Activated CD8-positive, alpha-beta T cell treated with anti-CD3 and anti-CD28 coated beads for 36 hours (primary cell): Measurements from ENCODE around the gene COLEC11. TPM values are rescaled to one million over a fixed set of nuclear protein-coding genes. Genes with fewer than 3 reads are reported as not detected.
"Not testable (repeated sequence)": the region's sequence is repeated elsewhere in the genome, so short reads cannot be mapped to it uniquely, and the experiment has no call there.

ENCODE experiments used
- ATAC-seq: fragments of 200-7000 bp; cut with Tn5 transposase; one replicate; pipeline ENCODE4 v1.10.0; 2021; ENCODE audit warnings: mild to moderate bottlenecking, moderate library complexity
- CTCF ChIA-PET: fragments of 350-600 bp; sonication (Branson Sonifier 250); formaldehyde crosslinking; loops from one replicate; lab custom pipeline; 2021; ENCODE audit warnings: antibody characterized with exemption; lab: Charles Lee
- POLR2A ChIA-PET: fragments of 350-600 bp; sonication (Branson Sonifier 250); formaldehyde crosslinking; loops from one replicate; lab custom pipeline; 2021; ENCODE audit warnings: antibody characterized with exemption; lab: Charles Lee
- DNase-seq: peaks from one replicate; pipeline ENCODE4 v3.0.0-alpha.2; 2020
- H3K27ac Mint-ChIP-seq: one replicate; pipeline ENCODE4 v1.8.0; 2021; ENCODE audit warnings: mild to moderate bottlenecking, mixed read lengths
- H3K27me3 Mint-ChIP-seq: one replicate; pipeline ENCODE4 v1.8.0; 2021; ENCODE audit warnings: mixed read lengths
- H3K36me3 Mint-ChIP-seq: one replicate; pipeline ENCODE4 v1.8.0; 2021; ENCODE audit warnings: low read depth, mixed read lengths
- H3K4me1 Mint-ChIP-seq: one replicate; pipeline ENCODE4 v1.8.0; 2021; ENCODE audit warnings: low read depth, mixed read lengths
- H3K4me3 Mint-ChIP-seq: one replicate; pipeline ENCODE4 v1.8.0; 2021; ENCODE audit warnings: mild to moderate bottlenecking, moderate library complexity, mixed read lengths
- H3K9me3 Mint-ChIP-seq: one replicate; pipeline ENCODE4 v1.8.0; 2021; ENCODE audit warnings: mixed read lengths
- CTCF ChIP-seq: fragments of 200-600 bp; IDR thresholded peaks from one replicate; pipeline ENCODE4 v1.8.0; 2022; ENCODE audit warnings: antibody characterized with exemption, mild to moderate bottlenecking
- intact Hi-C: fragments of 100-400 bp; cut with micrococcal nuclease; formaldehyde crosslinking; loops from one replicate; pipeline ENCODE4 v1.10.0; 2022
- total RNA-seq, 2 experiments: library from RNA; stranded (reverse); gene quantifications; one replicate each; pipeline ENCODE4 v1.2.3, GENCODE V29; 2021

COLEC11 gene
- total RNA-seq, 2 experiments from 2014 or later = 0.49 TPM; not detected in 1

- H3K4me3 Mint-ChIP-seq = no peak overlapping the region
- POLR2A ChIA-PET = interaction anchor here (0.7 kb wide), 1 partner anchor 49 kb away, joined by 3 read pairs; no protein-coding TSS in a partner anchor
- H3K27ac Mint-ChIP-seq = no peak overlapping the region
- H3K36me3 Mint-ChIP-seq = no peaks in the 10 kb centered on the region
- ATAC-seq (no peak), DNase-seq (no peak)
- H3K4me1 Mint-ChIP-seq = peaks cover 12% of the 10 kb centered on the region
- no peaks in the 10 kb centered on the region for H3K9me3 Mint-ChIP-seq
- no peaks in the 10 kb centered on the region for H3K27me3 Mint-ChIP-seq
- CTCF ChIA-PET = no interaction called here
- intact Hi-C loops = loop anchor here (10.0 kb wide), 1 partner anchor 231 kb away; no protein-coding TSS in a partner anchor
- TF ChIP-seq CTCF = no peak
Observed at GRCh38 chr2:3655871-3656761, 61.2 kb downstream of the COLEC11 start.

DNA sequence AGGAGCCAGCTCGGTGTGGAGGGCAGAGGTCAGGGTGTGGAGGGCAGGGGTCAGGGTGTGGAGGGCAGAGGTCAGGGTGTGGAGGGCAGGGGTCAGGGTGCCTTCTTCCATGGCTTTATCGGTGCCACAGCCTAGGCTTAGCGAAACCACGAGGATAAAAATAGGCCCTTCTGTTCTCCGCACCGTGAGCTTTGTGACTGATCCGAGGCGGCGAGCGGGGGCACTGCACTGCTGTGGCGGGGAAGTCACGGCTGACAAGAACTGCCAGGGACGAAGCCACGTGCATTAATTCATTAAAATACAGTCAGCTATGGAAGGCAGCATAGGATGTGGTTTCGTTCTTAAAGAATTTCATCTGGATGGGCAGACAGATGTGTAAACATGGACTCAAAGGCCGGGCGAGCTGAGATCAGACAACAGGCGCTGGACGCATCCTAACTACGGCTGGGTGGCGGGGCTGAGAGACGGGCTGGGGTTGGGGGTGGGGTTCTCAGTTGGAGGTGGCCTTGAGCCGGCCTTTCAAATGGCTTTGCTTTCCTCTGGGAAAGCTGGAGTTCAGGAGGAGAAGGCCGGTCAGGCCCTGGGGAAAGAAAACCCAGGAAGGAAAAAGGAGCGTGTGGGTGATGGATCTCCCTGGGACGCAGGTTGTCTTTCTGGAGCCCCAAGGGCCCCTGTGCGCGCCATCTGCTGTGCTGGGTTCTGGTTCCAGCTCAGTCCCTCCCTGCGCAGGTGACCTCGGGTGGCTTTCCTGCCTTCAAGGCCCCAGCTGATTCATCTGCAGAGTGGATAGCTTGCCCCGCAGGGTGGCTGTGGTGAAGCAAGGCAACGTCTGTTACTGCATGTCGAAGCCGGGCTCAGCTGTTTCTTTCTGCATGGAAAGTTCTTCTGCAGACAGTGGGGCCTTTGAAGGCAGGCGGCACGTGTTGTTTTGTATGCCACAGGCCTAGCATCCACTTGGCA, 62.1 kb downstream of the COLEC11 start:
- ChIA-PET POLR2A (no interaction called here), CTCF (no interaction called here)
- Mint-ChIP-seq H3K9me3 (no peaks in the 10 kb centered on the region), H3K4me1 (peaks cover 7% of the 10 kb centered on the region), H3K4me3 (no peak overlapping the region), H3K27ac (no peak overlapping the region), H3K27me3 (no peaks in the 10 kb centered on the region), H3K36me3 (no peaks in the 10 kb centered on the region)
- DNase-seq = no peak
- intact Hi-C loops = loop anchor here (10.0 kb wide), 1 partner anchor 232 kb away; no protein-coding TSS in a partner anchor
- ATAC-seq = no peak
- TF ChIP-seq CTCF = no peak

GRCh38 chr2:3657881-3658280, 63.0 kb downstream of the COLEC11 start, which contains the start of gene ALLC:
Gene ALLC (plus strand): TSS chr2:3658200. CDS start chr2:3671158, 12,958 bp downstream.
- no peaks in the 10 kb centered on the region for H3K9me3 Mint-ChIP-seq
- DNase-seq (no peak), ATAC-seq (no peak)
- POLR2A ChIA-PET = no interaction called here
- H3K4me1 Mint-ChIP-seq = peaks cover 4% of the 10 kb centered on the region
- intact Hi-C loops = loop anchor here (10.0 kb wide), 1 partner anchor 233 kb away; no protein-coding TSS in a partner anchor
- CTCF ChIA-PET = no interaction called here
- TF ChIP-seq CTCF = no peak
- no peak within 1 kb of the TSS for H3K4me3 Mint-ChIP-seq
- no peak within 1 kb of the TSS for H3K27ac Mint-ChIP-seq
- no peaks in the 10 kb centered on the region for H3K27me3 Mint-ChIP-seq
- H3K36me3 Mint-ChIP-seq = no peaks in the 10 kb centered on the region

GRCh38 chr2:3659447-3660432, 64.8 kb downstream of the COLEC11 start:
- intact Hi-C loops = loop anchor here (10.0 kb wide), 1 partner anchor 235 kb away; no protein-coding TSS in a partner anchor
- H3K27ac Mint-ChIP-seq = no peak overlapping the region

GRCh38 chr2:3660640-3661039, 65.7 kb downstream of the COLEC11 start:
- DNase-seq, H3K27ac Mint-ChIP-seq, H3K4me1 Mint-ChIP-seq, H3K9me3 Mint-ChIP-seq, H3K36me3 Mint-ChIP-seq, ATAC-seq, H3K4me3 Mint-ChIP-seq, intact Hi-C loops, H3K27me3 Mint-ChIP-seq, POLR2A ChIA-PET: not testable (repeated sequence)
- CTCF ChIA-PET = interaction anchor here (1.3 kb wide), 1 partner anchor 9 kb away, joined by 6 read pairs; no protein-coding TSS in a partner anchor

More at GRCh38 chr2:3659447-3660432, 64.8 kb downstream of the COLEC11 start:
- no peak overlapping the region for H3K4me3 Mint-ChIP-seq
- ChIA-PET CTCF (no interaction called here), POLR2A (no interaction called here)
- DNase-seq (peak; percentile 17), ATAC-seq (peak; percentile 56)
- TF ChIP-seq CTCF = no peak
- H3K36me3 Mint-ChIP-seq = no peaks in the 10 kb centered on the region
- H3K4me1 Mint-ChIP-seq = peaks cover 4% of the 10 kb centered on the region
- no peaks in the 10 kb centered on the region for H3K9me3 Mint-ChIP-seq
- H3K27me3 Mint-ChIP-seq = no peaks in the 10 kb centered on the region
